GM06990 (cell line): Measurements from ENCODE around the gene CCDC87.

Experiments
- DNase-seq: peaks from one replicate; pipeline ENCODE4 v3.0.0-alpha.2; 2011; ENCODE audit not compliant: insufficient read length; ENCODE audit errors: extremely low read depth
- H3K27me3 ChIP-seq: replicated peaks from 2 replicates; pipeline ENCODE4 v1.6.0; 2011; ENCODE audit warnings: low read length; ENCODE audit not compliant: control insufficient read depth, insufficient read depth
- H3K36me3 ChIP-seq: 2 replicates; pipeline ENCODE4 v1.5.1; 2011; ENCODE audit warnings: low read length; ENCODE audit not compliant: control insufficient read depth, insufficient read depth
- H3K4me3 ChIP-seq: replicated peaks from 2 replicates; pipeline ENCODE4 v1.5.1; 2011; ENCODE audit warnings: low read depth, mild to moderate bottlenecking, control low read depth, low read length
- TF ChIP-seq, protein P1 (sequence below): IDR thresholded peaks from 2 replicates; pipeline ENCODE4 v1.5.1; 2011; ENCODE audit warnings: low read length, control low read depth, mild to moderate bottlenecking, inconsistent platforms; ENCODE audit not compliant: insufficient read depth, poor library complexity, severe bottlenecking

The CCDC87 gene

DNA sequence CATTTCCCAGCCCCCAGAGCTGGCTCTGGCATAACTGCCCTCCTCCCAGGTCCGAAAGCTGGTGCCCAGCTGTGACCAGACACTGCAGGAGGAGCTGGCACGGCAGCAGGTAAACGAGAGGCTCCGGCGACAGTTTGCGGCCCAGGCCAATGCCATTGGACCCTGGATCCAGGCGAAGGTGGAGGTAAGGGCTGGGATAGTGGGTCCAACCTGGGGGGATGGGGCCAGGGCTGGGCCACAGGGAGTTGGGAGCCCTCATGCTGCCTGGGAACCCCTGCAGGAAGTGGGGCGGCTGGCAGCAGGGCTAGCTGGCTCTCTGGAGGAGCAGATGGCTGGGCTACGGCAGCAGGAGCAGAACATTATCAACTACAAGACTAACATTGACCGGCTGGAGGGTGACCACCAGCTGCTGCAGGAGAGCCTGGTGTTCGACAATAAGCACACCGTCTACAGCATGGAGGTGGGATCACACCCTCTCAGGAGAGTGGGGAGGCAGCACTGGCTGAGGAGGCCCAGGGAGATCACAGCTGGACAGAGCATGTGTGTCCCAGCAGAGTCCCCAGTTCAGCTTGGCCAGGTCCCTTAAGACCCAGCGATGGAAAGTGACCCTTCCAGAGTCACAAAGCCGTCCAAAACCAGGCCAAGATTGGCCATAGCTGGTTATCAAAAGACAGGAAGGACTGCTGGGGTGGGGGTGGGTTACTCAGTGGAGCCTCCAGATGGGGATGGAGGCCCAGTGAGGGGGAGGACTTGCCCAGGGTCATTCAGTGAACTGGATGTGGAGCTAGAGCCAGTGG lies 31.5 kb downstream of the CCDC87 start:
- TF ChIP-seq, protein P1, sequence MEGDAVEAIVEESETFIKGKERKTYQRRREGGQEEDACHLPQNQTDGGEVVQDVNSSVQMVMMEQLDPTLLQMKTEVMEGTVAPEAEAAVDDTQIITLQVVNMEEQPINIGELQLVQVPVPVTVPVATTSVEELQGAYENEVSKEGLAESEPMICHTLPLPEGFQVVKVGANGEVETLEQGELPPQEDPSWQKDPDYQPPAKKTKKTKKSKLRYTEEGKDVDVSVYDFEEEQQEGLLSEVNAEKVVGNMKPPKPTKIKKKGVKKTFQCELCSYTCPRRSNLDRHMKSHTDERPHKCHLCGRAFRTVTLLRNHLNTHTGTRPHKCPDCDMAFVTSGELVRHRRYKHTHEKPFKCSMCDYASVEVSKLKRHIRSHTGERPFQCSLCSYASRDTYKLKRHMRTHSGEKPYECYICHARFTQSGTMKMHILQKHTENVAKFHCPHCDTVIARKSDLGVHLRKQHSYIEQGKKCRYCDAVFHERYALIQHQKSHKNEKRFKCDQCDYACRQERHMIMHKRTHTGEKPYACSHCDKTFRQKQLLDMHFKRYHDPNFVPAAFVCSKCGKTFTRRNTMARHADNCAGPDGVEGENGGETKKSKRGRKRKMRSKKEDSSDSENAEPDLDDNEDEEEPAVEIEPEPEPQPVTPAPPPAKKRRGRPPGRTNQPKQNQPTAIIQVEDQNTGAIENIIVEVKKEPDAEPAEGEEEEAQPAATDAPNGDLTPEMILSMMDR, result no peak
- no peak overlapping the region for H3K4me3 ChIP-seq
- H3K36me3 ChIP-seq, result no peaks in the 10 kb centered on the region
- no peak for DNase-seq
- H3K27me3 ChIP-seq, result no peaks in the 10 kb centered on the region; the same call in 1 of the 2 replicates

DNA sequence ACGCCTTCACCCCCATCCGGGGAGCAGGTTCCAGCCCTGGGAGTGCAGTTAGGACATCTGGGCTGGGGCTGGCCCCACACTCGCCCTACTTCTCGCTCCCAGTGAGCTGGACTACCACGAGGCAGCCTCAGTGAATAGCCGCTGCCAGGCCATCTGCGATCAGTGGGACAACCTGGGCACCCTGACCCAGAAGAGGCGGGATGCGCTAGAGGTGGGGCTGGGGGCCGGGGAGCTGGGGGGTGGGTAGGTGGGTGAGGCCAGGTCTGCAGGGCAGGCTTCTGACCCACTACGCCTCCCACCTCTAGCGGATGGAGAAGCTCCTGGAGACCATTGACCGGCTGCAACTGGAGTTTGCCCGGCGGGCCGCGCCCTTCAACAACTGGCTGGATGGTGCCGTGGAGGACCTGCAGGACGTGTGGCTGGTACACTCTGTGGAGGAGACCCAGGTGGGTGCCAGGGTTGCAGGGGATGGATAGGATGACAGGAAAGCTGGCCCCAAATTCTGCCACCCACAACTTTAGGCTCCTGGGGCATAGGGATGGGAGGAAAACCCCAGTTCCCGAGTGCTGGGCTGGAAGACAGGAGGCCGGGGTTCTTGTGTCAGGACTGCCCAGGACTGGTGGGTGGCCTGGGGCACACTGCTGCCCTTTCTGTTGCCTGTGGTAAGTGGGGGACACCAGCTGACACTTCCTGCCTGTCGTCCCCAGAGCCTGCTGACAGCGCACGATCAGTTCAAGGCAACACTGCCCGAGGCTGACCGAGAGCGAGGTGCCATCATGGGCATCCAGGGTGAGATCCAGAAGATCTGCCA lies 32.8 kb downstream of the CCDC87 start:
- no peak for DNase-seq
- Histone ChIP-seq H3K36me3 (no peaks in the 10 kb centered on the region), H3K27me3 (no peaks in the 10 kb centered on the region; the same call in 1 of the 2 replicates), H3K4me3 (no peak overlapping the region)
- TF ChIP-seq, protein P1, result no peak

DNA sequence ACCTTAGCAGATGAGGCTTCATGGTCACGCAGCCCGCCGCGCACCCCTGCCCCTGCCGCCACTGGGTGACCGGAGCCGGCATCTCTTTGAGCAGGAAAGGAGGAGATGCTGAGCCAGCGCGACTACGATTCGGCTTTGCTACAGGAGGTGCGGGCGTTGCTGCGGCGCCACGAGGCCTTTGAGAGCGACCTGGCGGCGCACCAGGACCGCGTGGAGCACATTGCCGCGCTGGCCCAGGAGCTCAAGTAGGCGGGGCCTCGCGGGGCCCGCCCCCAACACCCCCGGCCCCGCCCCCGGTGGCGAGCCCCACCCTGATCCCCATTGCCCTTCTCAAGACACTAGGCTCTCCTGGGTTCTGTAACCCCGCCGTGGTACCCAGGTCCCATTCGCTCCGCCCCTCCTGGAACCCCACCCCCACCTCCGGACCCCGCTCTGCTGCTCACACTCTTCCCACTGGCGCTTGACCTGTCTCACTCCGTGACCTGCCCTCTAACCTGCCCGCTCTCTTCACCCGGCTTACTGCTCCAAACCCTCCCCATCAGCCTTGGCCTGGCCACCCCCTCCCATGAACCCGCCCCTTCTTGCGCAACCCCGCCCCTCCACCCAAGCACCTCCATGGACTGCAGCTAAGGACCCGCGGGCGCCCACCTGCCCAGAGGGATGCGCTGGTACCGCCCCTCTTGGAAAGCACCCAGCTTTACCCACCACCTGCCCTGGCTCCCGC lies 33.6 kb downstream of the CCDC87 start:
- H3K36me3 ChIP-seq, result no peaks in the 10 kb centered on the region
- H3K4me3 ChIP-seq, result no peak overlapping the region
- no peaks in the 10 kb centered on the region for H3K27me3 ChIP-seq
- TF ChIP-seq, protein P1, result no peak
- no peak for DNase-seq

DNA sequence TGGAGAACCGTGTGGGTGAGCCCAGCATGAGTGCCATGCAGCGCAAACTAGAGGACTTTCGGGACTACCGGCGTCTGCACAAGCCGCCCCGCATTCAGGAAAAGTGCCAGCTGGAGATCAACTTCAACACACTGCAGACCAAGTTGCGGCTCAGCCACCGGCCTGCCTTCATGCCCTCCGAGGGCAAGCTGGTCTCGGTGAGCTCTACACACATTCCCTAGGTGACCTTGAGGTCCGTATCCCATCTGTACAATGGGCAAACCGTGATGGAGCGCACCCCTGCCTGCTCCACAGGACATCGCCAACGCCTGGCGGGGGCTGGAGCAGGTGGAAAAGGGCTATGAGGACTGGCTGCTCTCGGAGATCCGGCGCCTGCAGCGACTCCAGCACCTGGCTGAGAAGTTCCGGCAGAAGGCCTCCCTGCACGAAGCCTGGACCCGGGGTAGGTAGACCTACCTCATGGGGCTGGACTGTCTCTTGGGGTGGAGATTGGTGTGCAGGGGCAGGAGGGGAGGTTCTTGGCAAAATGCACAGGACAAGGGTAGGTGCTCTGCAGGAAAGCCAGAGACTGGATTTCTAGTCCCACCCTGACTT lies 35.0 kb downstream of the CCDC87 start:
- H3K27me3 ChIP-seq, result no peaks in the 10 kb centered on the region
- TF ChIP-seq, protein P1, result no peak
- no peak overlapping the region for H3K4me3 ChIP-seq
- DNase-seq, result no peak
- H3K36me3 ChIP-seq, result no peaks in the 10 kb centered on the region

DNA sequence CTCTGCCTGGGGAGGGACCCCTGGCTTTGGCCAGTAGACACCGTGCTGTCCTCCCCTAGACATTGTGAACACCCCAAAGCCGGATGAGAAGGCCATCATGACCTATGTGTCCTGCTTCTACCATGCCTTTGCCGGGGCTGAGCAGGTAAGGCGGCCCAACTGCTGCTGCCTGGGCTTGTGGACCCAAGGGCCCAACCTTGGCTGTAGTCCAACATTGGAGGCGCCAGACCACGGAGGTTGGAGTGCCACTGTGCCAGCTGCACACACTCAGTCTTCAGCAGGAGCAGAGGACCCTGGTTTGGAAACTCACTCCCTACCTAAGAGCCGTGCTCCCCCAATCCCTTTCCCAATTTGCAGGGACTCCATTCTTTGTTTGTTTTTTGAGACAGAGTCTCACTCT lies 36.8 kb downstream of the CCDC87 start:
- Histone ChIP-seq H3K36me3 (no peaks in the 10 kb centered on the region), H3K4me3 (no peak overlapping the region), H3K27me3 (no peaks in the 10 kb centered on the region)
- no peak for DNase-seq
- TF ChIP-seq, protein P1, result no peak
